ENCODE measurements around the gene MAGOH. TPM values are rescaled to one million over a fixed set of nuclear protein-coding genes. Genes with fewer than 3 reads are reported as not detected.

The MAGOH gene
- total RNA-seq, 1 donor from 2014 or later: 33.4 TPM

GRCh38 chr1:53278298-53278725, 40.0 kb upstream of the MAGOH start:
- H3K27ac ChIP-seq (ENCODE audit: low read depth, low read length): no peak overlapping the region
- H3K9ac ChIP-seq (ENCODE audit: low read depth in 1 of 3, low read length in 3 of 3): no peak overlapping the region
- H3K36me3 ChIP-seq (ENCODE audit: control insufficient read depth in 3 of 3, insufficient read depth in 3 of 3, low read length in 3 of 3): no peaks in the 10 kb centered on the region
- no peaks in the 10 kb centered on the region for H3K9me3 ChIP-seq (ENCODE audit: control insufficient read depth in 3 of 3, low read length in 3 of 3)
- H3K27me3 ChIP-seq (ENCODE audit: control insufficient read depth in 3 of 3, insufficient read depth in 3 of 3, low read length in 3 of 3): no peaks in the 10 kb centered on the region
- no peak overlapping the region for H3K4me3 ChIP-seq (ENCODE audit: low read length in 3 of 3)
- no peaks in the 10 kb centered on the region for H3K4me1 ChIP-seq (ENCODE audit: control insufficient read depth in 3 of 3, insufficient read depth in 3 of 3, low read length in 3 of 3)

DNA sequence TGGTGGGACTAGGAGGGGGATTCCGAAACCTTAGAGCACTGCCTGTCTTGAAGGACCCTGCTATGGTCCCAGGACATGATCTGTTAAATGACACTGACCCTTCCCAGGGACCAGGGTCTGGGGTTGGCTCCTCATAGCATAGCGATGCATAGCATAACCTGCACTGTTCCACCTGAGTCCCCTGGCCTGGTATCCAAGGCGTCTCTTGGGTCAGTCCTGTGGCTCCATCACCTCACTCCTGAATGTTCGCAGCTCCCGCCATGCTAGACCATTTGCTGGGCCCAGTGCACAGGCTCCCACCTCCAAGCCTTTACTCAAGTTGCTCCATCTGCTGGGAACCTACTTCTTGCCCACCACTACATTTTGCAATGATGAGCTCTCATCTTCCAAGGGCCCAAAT, 39.0 kb upstream of the MAGOH start:
- Histone ChIP-seq H3K4me1 (ENCODE audit: control insufficient read depth in 3 of 3, insufficient read depth in 3 of 3, low read length in 3 of 3) (no peaks in the 10 kb centered on the region), H3K4me3 (ENCODE audit: low read length in 3 of 3) (no peak overlapping the region), H3K36me3 (ENCODE audit: control insufficient read depth in 3 of 3, insufficient read depth in 3 of 3, low read length in 3 of 3) (no peaks in the 10 kb centered on the region), H3K27ac (ENCODE audit: low read depth, low read length) (no peak overlapping the region), H3K9ac (ENCODE audit: low read depth in 1 of 3, low read length in 3 of 3) (no peak overlapping the region), H3K9me3 (ENCODE audit: control insufficient read depth in 3 of 3, low read length in 3 of 3) (no peaks in the 10 kb centered on the region), H3K27me3 (ENCODE audit: control insufficient read depth in 3 of 3, insufficient read depth in 3 of 3, low read length in 3 of 3) (no peaks in the 10 kb centered on the region)

GRCh38 chr1:53276902-53277281, 38.6 kb upstream of the MAGOH start:
- no peak overlapping the region for H3K9ac ChIP-seq (ENCODE audit: low read depth in 1 of 3, low read length in 3 of 3)
- no peak overlapping the region for H3K4me3 ChIP-seq (ENCODE audit: low read length in 3 of 3)
- H3K9me3 ChIP-seq (ENCODE audit: control insufficient read depth in 3 of 3, low read length in 3 of 3): no peaks in the 10 kb centered on the region
- no peaks in the 10 kb centered on the region for H3K27me3 ChIP-seq (ENCODE audit: control insufficient read depth in 3 of 3, insufficient read depth in 3 of 3, low read length in 3 of 3)
- no peaks in the 10 kb centered on the region for H3K4me1 ChIP-seq (ENCODE audit: control insufficient read depth in 3 of 3, insufficient read depth in 3 of 3, low read length in 3 of 3)
- no peak overlapping the region for H3K27ac ChIP-seq (ENCODE audit: low read depth, low read length)
- no peaks in the 10 kb centered on the region for H3K36me3 ChIP-seq (ENCODE audit: control insufficient read depth in 3 of 3, insufficient read depth in 3 of 3, low read length in 3 of 3)

GRCh38 chr1:53276153-53276901, 38.0 kb upstream of the MAGOH start:
- Histone ChIP-seq H3K27ac (ENCODE audit: low read depth, low read length) (no peak overlapping the region), H3K27me3 (ENCODE audit: control insufficient read depth in 3 of 3, insufficient read depth in 3 of 3, low read length in 3 of 3) (no peaks in the 10 kb centered on the region), H3K9me3 (ENCODE audit: control insufficient read depth in 3 of 3, low read length in 3 of 3) (no peaks in the 10 kb centered on the region), H3K9ac (ENCODE audit: low read depth in 1 of 3, low read length in 3 of 3) (no peak overlapping the region), H3K4me1 (ENCODE audit: control insufficient read depth in 3 of 3, insufficient read depth in 3 of 3, low read length in 3 of 3) (no peaks in the 10 kb centered on the region), H3K4me3 (ENCODE audit: low read length in 3 of 3) (no peak overlapping the region), H3K36me3 (ENCODE audit: control insufficient read depth in 3 of 3, insufficient read depth in 3 of 3, low read length in 3 of 3) (no peaks in the 10 kb centered on the region)

GRCh38 chr1:53275566-53275965, 37.2 kb upstream of the MAGOH start:
- H3K36me3 ChIP-seq (ENCODE audit: control insufficient read depth in 3 of 3, insufficient read depth in 3 of 3, low read length in 3 of 3): no peaks in the 10 kb centered on the region
- H3K9ac ChIP-seq (ENCODE audit: low read depth in 1 of 3, low read length in 3 of 3): no peak overlapping the region
- H3K9me3 ChIP-seq (ENCODE audit: control insufficient read depth in 3 of 3, low read length in 3 of 3): no peaks in the 10 kb centered on the region
- no peaks in the 10 kb centered on the region for H3K4me1 ChIP-seq (ENCODE audit: control insufficient read depth in 3 of 3, insufficient read depth in 3 of 3, low read length in 3 of 3)
- no peaks in the 10 kb centered on the region for H3K27me3 ChIP-seq (ENCODE audit: control insufficient read depth in 3 of 3, insufficient read depth in 3 of 3, low read length in 3 of 3)
- H3K4me3 ChIP-seq (ENCODE audit: low read length in 3 of 3): no peak overlapping the region
- H3K27ac ChIP-seq (ENCODE audit: low read depth, low read length): no peak overlapping the region

DNA sequence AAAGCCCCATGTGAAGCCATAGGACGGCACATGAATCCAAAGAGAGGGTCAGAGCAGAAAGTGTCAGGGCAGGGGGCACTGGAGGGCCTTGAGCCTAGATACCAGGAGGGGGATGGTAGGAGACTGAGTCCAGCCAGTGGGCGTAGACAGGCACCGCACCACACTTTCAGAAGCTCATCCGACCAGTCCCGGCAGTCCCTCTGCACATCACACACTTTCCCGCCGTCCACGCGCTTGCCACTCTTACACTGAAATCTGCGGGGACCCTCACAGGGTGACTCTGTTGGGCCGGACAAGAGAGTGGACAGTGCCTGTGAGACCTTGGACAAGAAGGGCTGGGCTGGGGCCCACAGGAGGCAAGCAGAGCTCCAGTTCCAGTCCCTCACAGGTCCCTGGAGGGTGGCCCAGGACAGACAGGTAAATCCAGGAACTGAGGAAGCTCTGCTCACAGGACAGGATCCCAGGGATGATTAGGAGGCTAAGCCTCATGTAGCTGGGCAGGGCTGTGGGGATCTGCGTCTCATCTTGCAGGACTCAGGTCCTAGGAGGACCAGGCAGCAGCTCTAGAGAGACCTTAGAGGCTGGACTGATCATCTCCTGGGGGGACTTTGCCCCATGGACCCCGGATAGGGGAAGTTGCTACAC, 36.3 kb upstream of the MAGOH start:
- Histone ChIP-seq H3K4me3 (ENCODE audit: low read length in 3 of 3) (no peak overlapping the region), H3K9ac (ENCODE audit: low read depth in 1 of 3, low read length in 3 of 3) (no peak overlapping the region), H3K36me3 (ENCODE audit: control insufficient read depth in 3 of 3, insufficient read depth in 3 of 3, low read length in 3 of 3) (no peaks in the 10 kb centered on the region), H3K27me3 (ENCODE audit: control insufficient read depth in 3 of 3, insufficient read depth in 3 of 3, low read length in 3 of 3) (no peaks in the 10 kb centered on the region), H3K27ac (ENCODE audit: low read depth, low read length) (no peak overlapping the region), H3K9me3 (ENCODE audit: control insufficient read depth in 3 of 3, low read length in 3 of 3) (no peaks in the 10 kb centered on the region), H3K4me1 (ENCODE audit: control insufficient read depth in 3 of 3, insufficient read depth in 3 of 3, low read length in 3 of 3) (no peaks in the 10 kb centered on the region)

- H3K36me3 ChIP-seq (ENCODE audit: control insufficient read depth in 3 of 3, insufficient read depth in 3 of 3, low read length in 3 of 3): no peaks in the 10 kb centered on the region
- H3K4me1 ChIP-seq (ENCODE audit: control insufficient read depth in 3 of 3, insufficient read depth in 3 of 3, low read length in 3 of 3): no peaks in the 10 kb centered on the region
- H3K9me3 ChIP-seq (ENCODE audit: control insufficient read depth in 3 of 3, low read length in 3 of 3): no peaks in the 10 kb centered on the region
- no peaks in the 10 kb centered on the region for H3K27me3 ChIP-seq (ENCODE audit: control insufficient read depth in 3 of 3, insufficient read depth in 3 of 3, low read length in 3 of 3)
- H3K4me3 ChIP-seq (ENCODE audit: low read length in 3 of 3): no peak overlapping the region
- H3K27ac ChIP-seq (ENCODE audit: low read depth, low read length): no peak overlapping the region
- no peak overlapping the region for H3K9ac ChIP-seq (ENCODE audit: low read depth in 1 of 3, low read length in 3 of 3)
Measured at GRCh38 chr1:53274026-53274425, 35.7 kb upstream of the MAGOH start.

GRCh38 chr1:53273526-53273925, 35.2 kb upstream of the MAGOH start:
- Histone ChIP-seq H3K9ac (ENCODE audit: low read depth in 1 of 3, low read length in 3 of 3) (no peak overlapping the region), H3K36me3 (ENCODE audit: control insufficient read depth in 3 of 3, insufficient read depth in 3 of 3, low read length in 3 of 3) (no peaks in the 10 kb centered on the region), H3K9me3 (ENCODE audit: control insufficient read depth in 3 of 3, low read length in 3 of 3) (no peaks in the 10 kb centered on the region), H3K4me1 (ENCODE audit: control insufficient read depth in 3 of 3, insufficient read depth in 3 of 3, low read length in 3 of 3) (no peaks in the 10 kb centered on the region), H3K27me3 (ENCODE audit: control insufficient read depth in 3 of 3, insufficient read depth in 3 of 3, low read length in 3 of 3) (no peaks in the 10 kb centered on the region), H3K4me3 (ENCODE audit: low read length in 3 of 3) (no peak overlapping the region), H3K27ac (ENCODE audit: low read depth, low read length) (no peak overlapping the region)

DNA sequence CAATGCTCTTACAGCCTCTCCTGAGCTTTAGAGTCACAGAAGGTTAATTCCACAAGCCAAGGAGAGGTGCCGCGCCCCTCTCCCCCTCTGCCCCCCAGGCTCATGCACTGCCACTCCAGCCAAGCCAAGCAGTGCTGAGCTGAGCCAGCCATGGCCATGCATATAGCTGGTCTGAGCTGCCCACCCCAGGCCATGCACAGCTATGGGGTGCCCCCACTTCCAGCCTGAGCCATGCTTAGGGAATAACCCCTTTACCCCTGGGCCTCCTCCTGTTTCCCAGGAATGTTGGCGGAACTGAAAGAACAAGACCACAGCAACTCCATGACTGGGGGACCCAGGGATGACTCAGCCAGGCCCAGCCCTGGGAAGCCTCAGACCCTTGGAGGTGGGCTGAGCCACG, 34.0 kb upstream of the MAGOH start:
- H3K9ac ChIP-seq (ENCODE audit: low read depth in 1 of 3, low read length in 3 of 3): no peak overlapping the region
- no peaks in the 10 kb centered on the region for H3K9me3 ChIP-seq (ENCODE audit: control insufficient read depth in 3 of 3, low read length in 3 of 3)
- no peak overlapping the region for H3K27ac ChIP-seq (ENCODE audit: low read depth, low read length)
- H3K4me3 ChIP-seq (ENCODE audit: low read length in 3 of 3): no peak overlapping the region
- no peaks in the 10 kb centered on the region for H3K4me1 ChIP-seq (ENCODE audit: control insufficient read depth in 3 of 3, insufficient read depth in 3 of 3, low read length in 3 of 3)
- no peaks in the 10 kb centered on the region for H3K27me3 ChIP-seq (ENCODE audit: control insufficient read depth in 3 of 3, insufficient read depth in 3 of 3, low read length in 3 of 3)
- H3K36me3 ChIP-seq (ENCODE audit: control insufficient read depth in 3 of 3, insufficient read depth in 3 of 3, low read length in 3 of 3): no peaks in the 10 kb centered on the region

DNA sequence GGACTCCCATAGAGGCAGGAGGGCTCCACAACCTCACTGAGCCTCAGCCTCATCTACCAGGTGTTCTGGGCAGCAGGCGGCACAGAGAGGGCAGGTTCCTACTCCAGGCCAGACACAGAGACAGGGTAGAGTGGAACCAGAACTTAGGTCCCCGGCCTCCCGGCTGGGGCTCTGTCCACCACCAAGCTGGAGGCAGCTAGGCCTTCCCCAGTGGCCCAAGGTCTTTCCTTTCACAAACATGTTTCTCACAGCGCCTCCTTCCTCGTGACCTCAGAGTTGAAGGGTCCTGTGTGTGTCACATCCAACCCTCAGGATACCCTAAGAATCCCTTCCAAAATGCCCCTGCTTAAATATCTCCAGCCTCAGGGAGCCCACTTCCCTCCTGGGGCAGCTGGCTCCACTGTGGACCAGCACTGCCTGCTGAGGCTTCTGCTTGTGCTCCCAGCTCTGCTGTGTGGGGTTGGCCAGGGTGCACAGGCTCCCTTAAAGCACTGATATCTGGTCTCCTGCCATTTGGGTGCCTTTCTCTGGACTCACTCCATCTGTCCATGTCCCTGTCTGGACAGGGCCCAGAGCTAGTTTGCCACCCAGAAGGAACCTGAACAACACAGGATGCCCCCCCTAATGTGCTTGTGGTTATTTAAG, 33.2 kb upstream of the MAGOH start:
- Histone ChIP-seq H3K36me3 (ENCODE audit: control insufficient read depth in 3 of 3, insufficient read depth in 3 of 3, low read length in 3 of 3) (no peaks in the 10 kb centered on the region), H3K27ac (ENCODE audit: low read depth, low read length) (no peak overlapping the region), H3K4me3 (ENCODE audit: low read length in 3 of 3) (no peak overlapping the region), H3K9ac (ENCODE audit: low read depth in 1 of 3, low read length in 3 of 3) (no peak overlapping the region), H3K4me1 (ENCODE audit: control insufficient read depth in 3 of 3, insufficient read depth in 3 of 3, low read length in 3 of 3) (no peaks in the 10 kb centered on the region), H3K27me3 (ENCODE audit: control insufficient read depth in 3 of 3, insufficient read depth in 3 of 3, low read length in 3 of 3) (no peaks in the 10 kb centered on the region), H3K9me3 (ENCODE audit: control insufficient read depth in 3 of 3, low read length in 3 of 3) (no peaks in the 10 kb centered on the region)

All from skeletal muscle tissue (tissue), 4 donors.